SK-N-SH (cell line): ENCODE data around the gene DDIT4. TPM values are rescaled to one million over a fixed set of nuclear protein-coding genes. Genes with fewer than 3 reads are reported as not detected.

Experiments
- CTCF ChIA-PET: fragments of 300-600, 350-600 bp; formaldehyde crosslinking; extraction: SDS; loops from one replicate; lab custom pipeline; 2021; lab: Yijun Ruan, JAX
- POLR2A ChIA-PET: fragments of 350-600 bp; sonication (Branson Sonifier 250); formaldehyde crosslinking; extraction: SDS; loops from one replicate; lab custom pipeline; 2020; ENCODE audit warnings: antibody characterized with exemption, inconsistent platforms; lab: Yijun Ruan, JAX
- DNase-seq: peaks from one replicate; pipeline ENCODE4 v3.0.0; 2012
- H2AFZ ChIP-seq: fragments of 200-600 bp; sonication (generic); 2 replicates; pipeline ENCODE4 v1.8.1; 2016; ENCODE audit warnings: antibody characterized with exemption, mild to moderate bottlenecking, low read depth
- H3F3A ChIP-seq: fragments of 200-600 bp; sonication (generic); replicated peaks from 2 replicates; pipeline ENCODE3; 2016; ENCODE audit warnings: antibody characterized with exemption, mild to moderate bottlenecking; ENCODE audit not compliant: insufficient read depth
- H3K27ac ChIP-seq, 2 experiments: fragments of 200-500 bp in 1 of 2; fragments of 200-600 bp in 1 of 2; sonication (Bioruptor generic) in 1 of 2; sonication (generic), shearing (Covaris generic) in 1 of 2; 2 replicates each; pipeline versions ENCODE4 v1.5.1 to v1.6.1; 2014 to 2016; ENCODE audit warnings: low read depth in 2 of 2, inconsistent platforms in 1 of 2, low read length in 1 of 2, mild to moderate bottlenecking in 1 of 2, mixed read lengths in 1 of 2
- H3K27me3 ChIP-seq: fragments of 200-600 bp; sonication (generic), shearing (Covaris generic); 2 replicates; pipeline ENCODE4 v1.6.1; 2016; ENCODE audit warnings: mixed run types; ENCODE audit not compliant: insufficient read depth
- H3K36me3 ChIP-seq, 2 experiments: fragments of 200-500 bp in 1 of 2; fragments of 200-600 bp in 1 of 2; sonication (Bioruptor generic) in 1 of 2; sonication (generic) in 1 of 2; replicated peaks in 1 of 2; 2 replicates each; pipeline versions ENCODE3 to v1.5.1; 2014 to 2016; ENCODE audit warnings: low read length in 1 of 2, mild to moderate bottlenecking in 1 of 2; ENCODE audit not compliant: insufficient read depth in 2 of 2, control insufficient read depth in 1 of 2
- H3K4me1 ChIP-seq, 2 experiments: fragments of 200-500 bp in 1 of 2; fragments of 200-600 bp in 1 of 2; sonication (Bioruptor generic) in 1 of 2; sonication (generic), shearing (Covaris generic) in 1 of 2; 2 replicates each; pipeline versions ENCODE4 v1.5.1 to v1.6.1; 2014 to 2016; ENCODE audit warnings: low read depth in 1 of 2, low read length in 1 of 2, mixed run types in 1 of 2; ENCODE audit not compliant: insufficient read depth in 2 of 2, control insufficient read depth in 1 of 2
- H3K4me2 ChIP-seq: fragments of 200-600 bp; sonication (generic), shearing (Covaris generic); 2 replicates; pipeline ENCODE4 v1.6.1; 2017; ENCODE audit warnings: mixed run types
- H3K4me3 ChIP-seq, 2 experiments: fragments of 200-500 bp in 1 of 2; fragments of 200-600 bp in 1 of 2; sonication (Bioruptor generic) in 1 of 2; sonication (generic), shearing (Covaris generic) in 1 of 2; 2 replicates each; pipeline versions ENCODE4 v1.5.1 to v1.8.1; 2014 to 2016; ENCODE audit warnings: low read depth in 2 of 2, inconsistent platforms in 1 of 2, low read length in 1 of 2, mild to moderate bottlenecking in 1 of 2, mixed read lengths in 1 of 2, moderate library complexity in 1 of 2
- H3K79me2 ChIP-seq: fragments of 200-600 bp; sonication (generic); 2 replicates; pipeline ENCODE4 v1.8.1; 2017; ENCODE audit warnings: mild to moderate bottlenecking; ENCODE audit not compliant: insufficient read depth
- H3K9ac ChIP-seq: fragments of 200-600 bp; sonication (generic); 2 replicates; pipeline ENCODE4 v1.6.1; 2017; ENCODE audit warnings: mixed run types
- H3K9me2 ChIP-seq: fragments of 200-600 bp; sonication (generic); 2 replicates; pipeline ENCODE4 v1.6.1; 2017; ENCODE audit warnings: mixed run types
- H3K9me3 ChIP-seq: fragments of 200-600 bp; sonication (generic); 2 replicates; pipeline ENCODE4 v1.6.1; 2017; ENCODE audit warnings: mixed run types, mild to moderate bottlenecking, moderate library complexity
- H4K20me1 ChIP-seq: fragments of 200-600 bp; sonication (generic); 2 replicates; pipeline ENCODE4 v1.6.1; 2017; ENCODE audit warnings: mild to moderate bottlenecking, mixed run types; ENCODE audit not compliant: insufficient read depth
- FOXJ3 ChIP-seq: sonication (generic); formaldehyde crosslinking; IDR thresholded peaks from 2 replicates; pipeline ENCODE4 v1.5.1; 2020; ENCODE audit warnings: mild to moderate bottlenecking, missing genetic modification reagents
- GABPA ChIP-seq: IDR thresholded peaks from 2 replicates; pipeline ENCODE4 v1.4.0; 2012; ENCODE audit warnings: low read depth, mild to moderate bottlenecking
- POLR2AphosphoS5 ChIP-seq: IDR thresholded peaks from 2 replicates; pipeline ENCODE4 v1.6.1; 2012; ENCODE audit warnings: low read depth, low read length
- RAD21 ChIP-seq: IDR thresholded peaks from 2 replicates; pipeline ENCODE4 v1.6.1; 2012; ENCODE audit warnings: mild to moderate bottlenecking, low read length
- SIN3A ChIP-seq: IDR thresholded peaks from 2 replicates; pipeline ENCODE4 v1.6.1; 2012; ENCODE audit warnings: low read depth, mild to moderate bottlenecking, low read length, moderate library complexity, borderline replicate concordance
- WGBS: methylation state at CpG from one replicate; pipeline ENCODE4 v1.1.6; 2017; ENCODE audit warnings: low lambda C conversion rate; 5-methylcytosine and 5-hydroxymethylcytosine counted together
- polyA plus RNA-seq, 3 experiments: library from polyadenylated mRNA; depleted of rRNA; stranded (reverse); fragments of >200 nt; gene quantifications; 2 replicates each; pipeline ENCODE4 v1.2.3, GENCODE V29; 2012
- TF ChIP-seq, protein P1 (sequence below): fragments of 200-600 bp; sonication (generic); IDR thresholded peaks from 2 replicates; pipeline ENCODE4 v1.6.1; 2017; ENCODE audit warnings: antibody characterized with exemption, mild to moderate bottlenecking, moderate library complexity

DDIT4 gene
- polyA plus RNA-seq, 1 of the 3 experiments (the other 2 are of a cell fraction), result 24.9 TPM

GRCh38 chr10:72234560-72235095, 39.1 kb upstream of the DDIT4 start:
- no peaks in the 10 kb centered on the region for H3K79me2 ChIP-seq
- no peak overlapping the region for H3K4me2 ChIP-seq
- H3F3A ChIP-seq, result peaks cover 6% of the 10 kb centered on the region
- peaks cover 18 to 21% of the 10 kb centered on the region in 2 experiments for H3K36me3 ChIP-seq
- H3K9me2 ChIP-seq, result no peaks in the 10 kb centered on the region
- 95% methylated on average over 6 of the region's 6 CpGs for WGBS
- DNase-seq, result no peak
- peaks cover 0 to 3% of the 10 kb centered on the region in 2 experiments; a peak in 1 of 4 replicates for H3K4me1 ChIP-seq
- H3K9me3 ChIP-seq, result no peaks in the 10 kb centered on the region
- no peak overlapping the region for H3K27ac ChIP-seq
- TF ChIP-seq RAD21, result no peak
- no peak for TF ChIP-seq SIN3A
- TF ChIP-seq, all 33 proteins: peak for 0
- H3K9ac ChIP-seq, result no peak overlapping the region
- no peak overlapping the region for H3K4me3 ChIP-seq
- ChIA-PET POLR2A (no interaction called here), CTCF (no interaction called here)
- H3K27me3 ChIP-seq, result no peaks in the 10 kb centered on the region
- no peak overlapping the region for H2AFZ ChIP-seq
- H4K20me1 ChIP-seq, result no peaks in the 10 kb centered on the region

GRCh38 chr10:72235544-72236279, 38.0 kb upstream of the DDIT4 start:
- no peaks in the 10 kb centered on the region for H3K27me3 ChIP-seq
- ChIA-PET CTCF (interaction anchor here (0.7 to 3.4 kb wide), 9 partner anchors 12 to 339 kb away, joined by 3 to 18 read pairs (median 3); partner anchors contain the start of gene DDIT4), POLR2A (no interaction called here)

More at GRCh38 chr10:72235544-72236279, 38.0 kb upstream of the DDIT4 start:
- no peak overlapping the region for H3K27ac ChIP-seq
- H3K36me3 ChIP-seq, result peaks cover 18 to 19% of the 10 kb centered on the region in 2 experiments
- no peaks in the 10 kb centered on the region for H3K9me2 ChIP-seq
- DNase-seq, result no peak
- H3K9ac ChIP-seq, result no peak overlapping the region
- H3K4me1 ChIP-seq, result peaks cover 0 to 3% of the 10 kb centered on the region in 2 experiments; a peak in 1 of 4 replicates
- peaks cover 6% of the 10 kb centered on the region for H3F3A ChIP-seq
- no peak overlapping the region for H3K4me2 ChIP-seq
- H3K79me2 ChIP-seq, result no peaks in the 10 kb centered on the region
- no peaks in the 10 kb centered on the region for H3K9me3 ChIP-seq
- no peaks in the 10 kb centered on the region for H4K20me1 ChIP-seq
- TF ChIP-seq GABPA (no peak), FOXJ3 (CRISPR knock-in tag) (no peak), POLR2AphosphoS5 (no peak)
- TF ChIP-seq, protein P1, sequence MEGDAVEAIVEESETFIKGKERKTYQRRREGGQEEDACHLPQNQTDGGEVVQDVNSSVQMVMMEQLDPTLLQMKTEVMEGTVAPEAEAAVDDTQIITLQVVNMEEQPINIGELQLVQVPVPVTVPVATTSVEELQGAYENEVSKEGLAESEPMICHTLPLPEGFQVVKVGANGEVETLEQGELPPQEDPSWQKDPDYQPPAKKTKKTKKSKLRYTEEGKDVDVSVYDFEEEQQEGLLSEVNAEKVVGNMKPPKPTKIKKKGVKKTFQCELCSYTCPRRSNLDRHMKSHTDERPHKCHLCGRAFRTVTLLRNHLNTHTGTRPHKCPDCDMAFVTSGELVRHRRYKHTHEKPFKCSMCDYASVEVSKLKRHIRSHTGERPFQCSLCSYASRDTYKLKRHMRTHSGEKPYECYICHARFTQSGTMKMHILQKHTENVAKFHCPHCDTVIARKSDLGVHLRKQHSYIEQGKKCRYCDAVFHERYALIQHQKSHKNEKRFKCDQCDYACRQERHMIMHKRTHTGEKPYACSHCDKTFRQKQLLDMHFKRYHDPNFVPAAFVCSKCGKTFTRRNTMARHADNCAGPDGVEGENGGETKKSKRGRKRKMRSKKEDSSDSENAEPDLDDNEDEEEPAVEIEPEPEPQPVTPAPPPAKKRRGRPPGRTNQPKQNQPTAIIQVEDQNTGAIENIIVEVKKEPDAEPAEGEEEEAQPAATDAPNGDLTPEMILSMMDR, result no peak
- WGBS, result 93% methylated on average over 6 of the region's 6 CpGs
- H2AFZ ChIP-seq, result no peak overlapping the region
- no peak overlapping the region for H3K4me3 ChIP-seq
